SW 1271 (cell line): ENCODE results near the gene CD207.
"Not testable (repeated sequence)": the region's sequence is repeated elsewhere in the genome, so short reads cannot be mapped to it uniquely, and the experiment has no call there.

Experiments
- DNase-seq, 2 experiments: peaks; one replicate each; lab custom pipeline; 2025; lab: John Stamatoyannopoulos, UW

The CD207 gene

GRCh38 chr2:70828914-70829824 lies 6.4 kb downstream of the CD207 start:
- DNase-seq = peak; percentile 42 to 50

- no peak for DNase-seq
Measured at GRCh38 chr2:70828115-70828514, 7.5 kb downstream of the CD207 start.

- DNase-seq = no peak
Measured at GRCh38 chr2:70827388-70827787, 8.2 kb downstream of the CD207 start.

- no peak for DNase-seq
Measured at GRCh38 chr2:70826696-70827350, 8.8 kb downstream of the CD207 start.

GRCh38 chr2:70823249-70823648 lies 12.4 kb downstream of the CD207 start:
- DNase-seq = no peak

- no peak for DNase-seq
Measured at GRCh38 chr2:70822843-70823242, 12.8 kb downstream of the CD207 start.

GRCh38 chr2:70820499-70820898 lies 15.1 kb downstream of the CD207 start, which contains the start of gene CLEC4F:
Gene CLEC4F, minus strand, starts transcription at chr2:70820599. Its CDS starts 76 bp downstream, at chr2:70820523.
- DNase-seq = no peak

- DNase-seq = no peak
Measured at GRCh38 chr2:70817284-70817954, 18.2 kb downstream of the CD207 start.

GRCh38 chr2:70816726-70817125 lies 18.9 kb downstream of the CD207 start:
- no peak for DNase-seq

GRCh38 chr2:70808983-70809958 lies 26.3 kb downstream of the CD207 start:
- DNase-seq = no peak

GRCh38 chr2:70807828-70808118 lies 27.8 kb downstream of the CD207 start:
- DNase-seq = no peak

GRCh38 chr2:70807102-70807827 lies 28.4 kb downstream of the CD207 start:
- DNase-seq = no peak

GRCh38 chr2:70806620-70807019 lies 29.0 kb downstream of the CD207 start:
- no peak for DNase-seq

- DNase-seq = no peak
Measured at GRCh38 chr2:70806013-70806412, 29.6 kb downstream of the CD207 start.

GRCh38 chr2:70801607-70802263 lies 33.9 kb downstream of the CD207 start:
- DNase-seq = no peak

GRCh38 chr2:70799706-70800105 lies 35.9 kb downstream of the CD207 start:
- DNase-seq = no peak

GRCh38 chr2:70797996-70798395 lies 37.6 kb downstream of the CD207 start:
- not testable (repeated sequence) for DNase-seq

- DNase-seq = no peak
Measured at GRCh38 chr2:70797506-70797905, 38.1 kb downstream of the CD207 start.

- DNase-seq = no peak
Measured at GRCh38 chr2:70796262-70796661, 39.4 kb downstream of the CD207 start.
